ENCODE measurements around the gene TPK1. TPM values are rescaled to one million over a fixed set of nuclear protein-coding genes. Genes with fewer than 3 reads are reported as not detected.

The TPK1 gene
- polyA plus RNA-seq, 4 donors, result 2.7 to 21.9 (median 15.3) TPM

DNA sequence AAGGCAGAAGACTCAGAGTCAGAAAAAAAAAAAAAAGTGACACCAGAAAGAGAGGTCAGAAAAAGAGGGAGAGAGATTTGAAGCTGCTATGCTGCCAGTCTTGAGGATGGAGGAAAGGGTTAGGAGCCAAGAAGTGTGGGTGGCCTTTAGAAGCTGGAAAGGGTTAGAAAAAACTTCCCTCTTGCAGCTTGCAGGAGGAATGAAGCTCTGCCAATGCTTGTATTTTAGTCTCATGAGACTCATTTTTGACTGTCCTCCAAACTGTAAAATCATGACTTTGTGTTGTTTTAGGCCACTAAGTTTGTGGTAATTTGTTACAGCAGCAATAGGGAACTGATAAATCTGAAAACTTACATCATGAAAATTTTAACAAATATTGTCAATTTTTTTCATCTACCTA, 304.7 kb downstream of the TPK1 start:
- no peak for FAIRE-seq
- H3K27me3 ChIP-seq (ENCODE audit: control insufficient read depth in 3 of 3, insufficient read depth in 3 of 3, low read length in 3 of 3), result no peaks in the 10 kb centered on the region
- H3K4me1 ChIP-seq (ENCODE audit: control insufficient read depth in 3 of 3, insufficient read depth in 2 of 3, low read depth in 1 of 3, low read length in 2 of 3), result no peaks in the 10 kb centered on the region
- no peak overlapping the region for H3K4me3 ChIP-seq (ENCODE audit: low read depth in 1 of 3, low read length in 3 of 3)
- DNase-seq, result no peak
- no peaks in the 10 kb centered on the region for H3K9me3 ChIP-seq (ENCODE audit: control insufficient read depth in 2 of 2, insufficient read depth in 1 of 2, low read depth in 1 of 2, low read length in 1 of 2)
- no peak overlapping the region for H3K27ac ChIP-seq (ENCODE audit: low read depth in 1 of 3, low read length in 2 of 3)
- no peaks in the 10 kb centered on the region for H3K36me3 ChIP-seq (ENCODE audit: control insufficient read depth in 3 of 3, insufficient read depth in 2 of 3, low read depth in 1 of 3, low read length in 3 of 3)

- Histone ChIP-seq H3K27me3 (ENCODE audit: control insufficient read depth in 3 of 3, insufficient read depth in 3 of 3, low read length in 3 of 3) (no peaks in the 10 kb centered on the region), H3K27ac (ENCODE audit: low read depth in 1 of 3, low read length in 2 of 3) (no peak overlapping the region), H3K9me3 (ENCODE audit: control insufficient read depth in 2 of 2, insufficient read depth in 1 of 2, low read depth in 1 of 2, low read length in 1 of 2) (no peaks in the 10 kb centered on the region), H3K4me3 (ENCODE audit: low read depth in 1 of 3, low read length in 3 of 3) (no peak overlapping the region), H3K4me1 (ENCODE audit: control insufficient read depth in 3 of 3, insufficient read depth in 2 of 3, low read depth in 1 of 3, low read length in 2 of 3) (no peaks in the 10 kb centered on the region), H3K36me3 (ENCODE audit: control insufficient read depth in 3 of 3, insufficient read depth in 2 of 3, low read depth in 1 of 3, low read length in 3 of 3) (no peaks in the 10 kb centered on the region)
- FAIRE-seq (no peak), DNase-seq (no peak)
- 66 to 80% (median 79%) methylated on average over 3 of the region's 3 CpGs for WGBS, 3 donors
Observed at GRCh38 chr7:144529269-144529926, 306.5 kb downstream of the TPK1 start.

GRCh38 chr7:144528536-144529045, 307.3 kb downstream of the TPK1 start:
- no peaks in the 10 kb centered on the region for H3K4me1 ChIP-seq (ENCODE audit: control insufficient read depth in 3 of 3, insufficient read depth in 2 of 3, low read depth in 1 of 3, low read length in 2 of 3)
- no peak overlapping the region for H3K4me3 ChIP-seq (ENCODE audit: low read depth in 1 of 3, low read length in 3 of 3)
- no peaks in the 10 kb centered on the region for H3K36me3 ChIP-seq (ENCODE audit: control insufficient read depth in 3 of 3, insufficient read depth in 2 of 3, low read depth in 1 of 3, low read length in 3 of 3)
- DNase-seq (no peak), FAIRE-seq (no peak)
- no peaks in the 10 kb centered on the region for H3K9me3 ChIP-seq (ENCODE audit: control insufficient read depth in 2 of 2, insufficient read depth in 1 of 2, low read depth in 1 of 2, low read length in 1 of 2)
- no peaks in the 10 kb centered on the region for H3K27me3 ChIP-seq (ENCODE audit: control insufficient read depth in 3 of 3, insufficient read depth in 3 of 3, low read length in 3 of 3)
- H3K27ac ChIP-seq (ENCODE audit: low read depth in 1 of 3, low read length in 2 of 3), result no peak overlapping the region
- WGBS, 3 donors, result 90 to 93% (median 93%) methylated on average over 4 of the region's 4 CpGs

- Histone ChIP-seq H3K36me3 (ENCODE audit: control insufficient read depth in 3 of 3, insufficient read depth in 2 of 3, low read depth in 1 of 3, low read length in 3 of 3) (no peaks in the 10 kb centered on the region), H3K4me3 (ENCODE audit: low read depth in 1 of 3, low read length in 3 of 3) (no peak overlapping the region), H3K9me3 (ENCODE audit: control insufficient read depth in 2 of 2, insufficient read depth in 1 of 2, low read depth in 1 of 2, low read length in 1 of 2) (no peaks in the 10 kb centered on the region), H3K4me1 (ENCODE audit: control insufficient read depth in 3 of 3, insufficient read depth in 2 of 3, low read depth in 1 of 3, low read length in 2 of 3) (no peaks in the 10 kb centered on the region), H3K27me3 (ENCODE audit: control insufficient read depth in 3 of 3, insufficient read depth in 3 of 3, low read length in 3 of 3) (no peaks in the 10 kb centered on the region), H3K27ac (ENCODE audit: low read depth in 1 of 3, low read length in 2 of 3) (no peak overlapping the region)
- DNase-seq, result no peak
- FAIRE-seq, result no peak
- 80 to 95% (median 94%) methylated on average over 13 of the region's 13 CpGs for WGBS, 3 donors
Observed at GRCh38 chr7:144527051-144527471, 308.8 kb downstream of the TPK1 start.

GRCh38 chr7:144525956-144526355, 309.9 kb downstream of the TPK1 start:
- no peak for FAIRE-seq
- no peak for DNase-seq
- H3K4me3 ChIP-seq (ENCODE audit: low read depth in 1 of 3, low read length in 3 of 3), result no peak overlapping the region

GRCh38 chr7:144524271-144524670, 311.6 kb downstream of the TPK1 start:
- Histone ChIP-seq H3K4me1 (ENCODE audit: control insufficient read depth in 3 of 3, insufficient read depth in 2 of 3, low read depth in 1 of 3, low read length in 2 of 3) (no peaks in the 10 kb centered on the region), H3K4me3 (ENCODE audit: low read depth in 1 of 3, low read length in 3 of 3) (no peak overlapping the region), H3K9me3 (ENCODE audit: control insufficient read depth in 2 of 2, insufficient read depth in 1 of 2, low read depth in 1 of 2, low read length in 1 of 2) (no peaks in the 10 kb centered on the region), H3K27me3 (ENCODE audit: control insufficient read depth in 3 of 3, insufficient read depth in 3 of 3, low read length in 3 of 3) (no peaks in the 10 kb centered on the region), H3K27ac (ENCODE audit: low read depth in 1 of 3, low read length in 2 of 3) (no peak overlapping the region), H3K36me3 (ENCODE audit: control insufficient read depth in 3 of 3, insufficient read depth in 2 of 3, low read depth in 1 of 3, low read length in 3 of 3) (no peaks in the 10 kb centered on the region)
- WGBS, 3 donors, result 77 to 84% (median 83%) methylated on average over 3 of the region's 3 CpGs
- no peak for DNase-seq
- no peak for FAIRE-seq

More at GRCh38 chr7:144525956-144526355, 309.9 kb downstream of the TPK1 start:
- no peaks in the 10 kb centered on the region for H3K9me3 ChIP-seq (ENCODE audit: control insufficient read depth in 2 of 2, insufficient read depth in 1 of 2, low read depth in 1 of 2, low read length in 1 of 2)
- 60 to 84% (median 74%) methylated on average over 1 of the region's 1 CpG for WGBS, 3 donors
- no peaks in the 10 kb centered on the region for H3K27me3 ChIP-seq (ENCODE audit: control insufficient read depth in 3 of 3, insufficient read depth in 3 of 3, low read length in 3 of 3)
- H3K27ac ChIP-seq (ENCODE audit: low read depth in 1 of 3, low read length in 2 of 3), result no peak overlapping the region
- no peaks in the 10 kb centered on the region for H3K4me1 ChIP-seq (ENCODE audit: control insufficient read depth in 3 of 3, insufficient read depth in 2 of 3, low read depth in 1 of 3, low read length in 2 of 3)
- H3K36me3 ChIP-seq (ENCODE audit: control insufficient read depth in 3 of 3, insufficient read depth in 2 of 3, low read depth in 1 of 3, low read length in 3 of 3), result no peaks in the 10 kb centered on the region

- no peak for FAIRE-seq
- 93 to 97% (median 95%) methylated on average over 3 of the region's 3 CpGs for WGBS, 3 donors
- H3K36me3 ChIP-seq (ENCODE audit: control insufficient read depth in 3 of 3, insufficient read depth in 2 of 3, low read depth in 1 of 3, low read length in 3 of 3), result no peaks in the 10 kb centered on the region
Observed at GRCh38 chr7:144523621-144524020, 312.2 kb downstream of the TPK1 start.

DNA sequence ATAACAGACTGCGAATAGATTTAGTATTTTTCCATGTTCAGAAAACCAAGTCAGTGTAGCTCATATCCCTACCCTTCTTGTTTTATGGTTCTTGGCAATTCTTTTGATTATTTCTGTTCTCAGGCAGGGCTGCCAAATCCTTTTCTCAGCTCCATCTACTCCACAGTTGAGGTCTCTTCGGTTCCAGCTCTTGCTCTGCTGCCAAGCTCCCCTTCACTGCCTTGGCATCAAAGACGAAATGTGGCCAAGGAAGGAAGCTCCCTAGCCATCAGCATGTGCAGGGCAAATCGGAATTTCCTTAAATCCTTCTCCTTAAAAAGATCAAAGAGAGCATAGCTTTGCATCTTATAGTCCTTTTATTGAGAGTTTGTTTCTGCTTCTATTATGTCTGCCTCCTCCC, 315.9 kb downstream of the TPK1 start:
- H3K27me3 ChIP-seq (ENCODE audit: control insufficient read depth in 3 of 3, insufficient read depth in 3 of 3, low read length in 3 of 3), result no peaks in the 10 kb centered on the region
- no peaks in the 10 kb centered on the region for H3K4me1 ChIP-seq (ENCODE audit: control insufficient read depth in 3 of 3, insufficient read depth in 2 of 3, low read depth in 1 of 3, low read length in 2 of 3)
- DNase-seq (no peak), FAIRE-seq (no peak)
- no peak overlapping the region for H3K27ac ChIP-seq (ENCODE audit: low read depth in 1 of 3, low read length in 2 of 3)
- 71 to 88% (median 85%) methylated on average over 4 of the region's 4 CpGs for WGBS, 3 donors
- no peaks in the 10 kb centered on the region for H3K36me3 ChIP-seq (ENCODE audit: control insufficient read depth in 3 of 3, insufficient read depth in 2 of 3, low read depth in 1 of 3, low read length in 3 of 3)
- H3K4me3 ChIP-seq (ENCODE audit: low read depth in 1 of 3, low read length in 3 of 3), result no peak overlapping the region
- H3K9me3 ChIP-seq (ENCODE audit: control insufficient read depth in 2 of 2, insufficient read depth in 1 of 2, low read depth in 1 of 2, low read length in 1 of 2), result no peaks in the 10 kb centered on the region

More at GRCh38 chr7:144523621-144524020, 312.2 kb downstream of the TPK1 start:
- Histone ChIP-seq H3K4me3 (ENCODE audit: low read depth in 1 of 3, low read length in 3 of 3) (no peak overlapping the region), H3K27ac (ENCODE audit: low read depth in 1 of 3, low read length in 2 of 3) (no peak overlapping the region), H3K27me3 (ENCODE audit: control insufficient read depth in 3 of 3, insufficient read depth in 3 of 3, low read length in 3 of 3) (no peaks in the 10 kb centered on the region), H3K4me1 (ENCODE audit: control insufficient read depth in 3 of 3, insufficient read depth in 2 of 3, low read depth in 1 of 3, low read length in 2 of 3) (no peaks in the 10 kb centered on the region), H3K9me3 (ENCODE audit: control insufficient read depth in 2 of 2, insufficient read depth in 1 of 2, low read depth in 1 of 2, low read length in 1 of 2) (no peaks in the 10 kb centered on the region)
- no peak for DNase-seq

- DNase-seq, result no peak
- no peaks in the 10 kb centered on the region for H3K27me3 ChIP-seq (ENCODE audit: control insufficient read depth in 3 of 3, insufficient read depth in 3 of 3, low read length in 3 of 3)
- no peak overlapping the region for H3K4me3 ChIP-seq (ENCODE audit: low read depth in 1 of 3, low read length in 3 of 3)
- FAIRE-seq, result no peak
- no peaks in the 10 kb centered on the region for H3K4me1 ChIP-seq (ENCODE audit: control insufficient read depth in 3 of 3, insufficient read depth in 2 of 3, low read depth in 1 of 3, low read length in 2 of 3)
- no peak overlapping the region for H3K27ac ChIP-seq (ENCODE audit: low read depth in 1 of 3, low read length in 2 of 3)
- H3K9me3 ChIP-seq (ENCODE audit: control insufficient read depth in 2 of 2, insufficient read depth in 1 of 2, low read depth in 1 of 2, low read length in 1 of 2), result no peaks in the 10 kb centered on the region
- H3K36me3 ChIP-seq (ENCODE audit: control insufficient read depth in 3 of 3, insufficient read depth in 2 of 3, low read depth in 1 of 3, low read length in 3 of 3), result no peaks in the 10 kb centered on the region
- WGBS, 3 donors, result 33 to 48% (median 39%) methylated on average over 1 of the region's 1 CpG
Observed at GRCh38 chr7:144518360-144518759, 317.5 kb downstream of the TPK1 start.
